Left colon (tissue), 2 donors: Measurements from ENCODE around the gene WASHC3. TPM values are rescaled to one million over a fixed set of nuclear protein-coding genes. Genes with fewer than 3 reads are reported as not detected.

ENCODE experiments used
- ATAC-seq: fragments of 200-7000 bp; cut with Tn5 transposase; one replicate; pipeline ENCODE4 v1.9.1; 2020; ENCODE audit warnings: mild to moderate bottlenecking, moderate library complexity
- DNase-seq, 2 donors: peaks; one replicate each; pipeline ENCODE4 v3.0.0-alpha.2; 2020
- intact Hi-C, 2 donors: fragments of 100-400 bp; cut with DNase I in 1 of 2; cut with micrococcal nuclease in 1 of 2; formaldehyde crosslinking; loops; one replicate each; pipeline versions ENCODE4 v1.11.2 to v1.14.0; 2022; cut with DNase I, micrococcal nuclease
- total RNA-seq, 2 donors: library from RNA; stranded (reverse); fragmentation: NEBNext Ultra II Directional; extraction: Animal tissue kit (Norgen Biotek cat#: 25700); gene quantifications; one replicate each; pipeline ENCODE4 v1.2.1, GENCODE V29; 2021
- donor health status: DM: no; HTN: no; CAD: no.
- donor health status: DM: yes; HTN: yes; CAD: no.

WASHC3 gene
- total RNA-seq, 2 donors from 2014 or later = 30.4 to 32.8 TPM

- ATAC-seq (no peak), DNase-seq (no peak)
- intact Hi-C loops = no loop called here
Observed at GRCh38 chr12:102005256-102005655, 56.5 kb downstream of the WASHC3 start.

GRCh38 chr12:101997102-101997501 is 64.7 kb downstream of the WASHC3 start:
- intact Hi-C loops = no loop called here
- DNase-seq (no peak), ATAC-seq (no peak)

- ATAC-seq (no peak), DNase-seq (no peak)
- intact Hi-C loops = no loop called here
Observed at GRCh38 chr12:101995684-101996083, 66.1 kb downstream of the WASHC3 start.

- ATAC-seq (no peak), DNase-seq (no peak)
- intact Hi-C loops = no loop called here
Observed at GRCh38 chr12:101992091-101992490, 69.7 kb downstream of the WASHC3 start.

GRCh38 chr12:101982307-101982706 is 79.5 kb downstream of the WASHC3 start:
- intact Hi-C loops = no loop called here
- DNase-seq = no peak
- ATAC-seq = no peak

GRCh38 chr12:101981868-101982267 is 79.9 kb downstream of the WASHC3 start:
- ATAC-seq (no peak), DNase-seq (no peak)
- intact Hi-C loops = no loop called here

GRCh38 chr12:101968770-101969169 is 93.0 kb downstream of the WASHC3 start:
- DNase-seq = no peak
- no peak for ATAC-seq
- intact Hi-C loops = no loop called here

GRCh38 chr12:101967506-101967905 is 94.3 kb downstream of the WASHC3 start:
- ATAC-seq (no peak), DNase-seq (no peak)
- intact Hi-C loops = no loop called here

- DNase-seq (no peak), ATAC-seq (no peak)
- intact Hi-C loops = no loop called here
Observed at GRCh38 chr12:101966496-101966895, 95.3 kb downstream of the WASHC3 start.

- no peak for DNase-seq
- intact Hi-C loops = no loop called here
- ATAC-seq = no peak
Observed at GRCh38 chr12:101963697-101964096, 98.1 kb downstream of the WASHC3 start.

Other genes with a start within 250 kb of the WASHC3 start
- gene GNPTAB, start 231.0 kb downstream of the WASHC3 start, total RNA-seq = 10 to 100 TPM; 90.2 to 95.1 TPM
- 1 to 10 TPM; 5.3 to 6.4 TPM for gene DRAM1, start 184.4 kb downstream of the WASHC3 start, total RNA-seq
- gene NUP37, start 58.1 kb upstream of the WASHC3 start, total RNA-seq = 10 to 100 TPM; 19.0 to 19.4 TPM
- gene PARPBP, start 58.2 kb upstream of the WASHC3 start, total RNA-seq = 1 to 10 TPM; 3.1 to 7.3 TPM
- gene PMCH, start 135.8 kb upstream of the WASHC3 start, total RNA-seq = not detected